CD4-positive, CD25-positive, alpha-beta regulatory T cell (primary cell): ENCODE data around the gene SPAG16. TPM values are rescaled to one million over a fixed set of nuclear protein-coding genes. Genes with fewer than 3 reads are reported as not detected.
A peak's percentile ranks its signal among the peaks of the same experiment; 100 is the strongest.

ENCODE experiments used
- ATAC-seq, 2 donors: fragments of 150-1000 bp; cut with Tn5 transposase; one replicate each; pipeline ENCODE4 v1.10.0; 2021; ENCODE audit warnings: low read depth in 2 of 2, moderate number of reproducible peaks in 2 of 2, moderate library complexity in 1 of 2
- DNase-seq, 3 donors: peaks; one replicate each; pipeline versions ENCODE4 v3.0.0 to v3.0.0-alpha.2; 2012 to 2022; ENCODE audit warnings: mixed read lengths in 1 of 3
- H3K27ac ChIP-seq: one replicate; pipeline ENCODE4 v1.7.0; 2013; ENCODE audit warnings: mild to moderate bottlenecking, low read length; ENCODE audit not compliant: insufficient read depth, poor library complexity, severe bottlenecking
- H3K27me3 ChIP-seq: one replicate; pipeline ENCODE4 v1.7.0; 2013; ENCODE audit warnings: low read length; ENCODE audit not compliant: control insufficient read depth, insufficient read depth
- H3K36me3 ChIP-seq: one replicate; pipeline ENCODE4 v1.7.0; 2013; ENCODE audit warnings: mild to moderate bottlenecking, low read length, moderate library complexity; ENCODE audit not compliant: control insufficient read depth, insufficient read depth
- H3K4me1 ChIP-seq: 2 replicates; pipeline ENCODE4 v1.7.0; 2013; ENCODE audit warnings: mild to moderate bottlenecking, low read length; ENCODE audit not compliant: insufficient read depth, control insufficient read depth, poor library complexity, severe bottlenecking
- H3K4me3 ChIP-seq: one replicate; pipeline ENCODE4 v1.7.0; 2013; ENCODE audit warnings: low read depth, mild to moderate bottlenecking, low read length, moderate library complexity
- H3K9me3 ChIP-seq, 2 experiments: 1 replicate in 1 of 2; 2 replicates in 1 of 2; pipeline ENCODE4 v1.7.0; 2013; ENCODE audit warnings: low read length in 2 of 2, mild to moderate bottlenecking in 1 of 2, moderate library complexity in 1 of 2; ENCODE audit not compliant: control insufficient read depth in 2 of 2
- H3K27ac Mint-ChIP-seq, 3 donors: one replicate each; pipeline ENCODE4 v1.8.0; 2020 to 2022; ENCODE audit warnings: mild to moderate bottlenecking in 3 of 3, mixed read lengths in 3 of 3, moderate library complexity in 2 of 3
- H3K27me3 Mint-ChIP-seq: one replicate; pipeline ENCODE4 v1.8.0; 2022; ENCODE audit warnings: mild to moderate bottlenecking, mixed read lengths
- H3K36me3 Mint-ChIP-seq: one replicate; pipeline ENCODE4 v1.8.0; 2020; ENCODE audit warnings: mixed read lengths
- H3K4me1 Mint-ChIP-seq, 4 donors: one replicate each; pipeline ENCODE4 v1.8.0; 2020 to 2022; ENCODE audit warnings: mixed read lengths in 4 of 4, mild to moderate bottlenecking in 1 of 4
- H3K4me3 Mint-ChIP-seq, 4 donors: one replicate each; pipeline ENCODE4 v1.8.0; 2020 to 2022; ENCODE audit warnings: mild to moderate bottlenecking in 4 of 4, mixed read lengths in 4 of 4, moderate library complexity in 3 of 4
- H3K9me3 Mint-ChIP-seq, 7 donors: one replicate each; pipeline ENCODE4 v1.8.0; 2020 to 2022; ENCODE audit warnings: mixed read lengths in 7 of 7, mild to moderate bottlenecking in 3 of 7, moderate library complexity in 2 of 7
- polyA plus RNA-seq, 4 donors: library from polyadenylated mRNA; unstranded; fragments of 300-500 nt; fragmentation: Illumina TruSeq; gene quantifications; one replicate each; pipeline ENCODE4 v1.2.3, GENCODE V29; 2021
- total RNA-seq: library from RNA; stranded (reverse); gene quantifications from one replicate; pipeline ENCODE4 v1.2.3, GENCODE V29; 2022

SPAG16 gene
- total and polyA plus RNA-seq, 5 donors from 2014 or later, result 7.7 to 21.1 (median 19.4) TPM

GRCh38 chr2:213411582-213412289, 127.5 kb downstream of the SPAG16 start:
- H3K36me3 Mint-ChIP-seq, result no peaks in the 10 kb centered on the region

GRCh38 chr2:213415093-213415492, 130.8 kb downstream of the SPAG16 start:
- Mint-ChIP-seq H3K4me3 (no peak overlapping the region), H3K27ac (no peak overlapping the region), H3K4me1 (peaks cover 0 to 6% (median 2%) of the 10 kb centered on the region in 4 donors), H3K36me3 (no peaks in the 10 kb centered on the region), H3K27me3 (no peaks in the 10 kb centered on the region), H3K9me3 (peaks cover 0 to 3% (median 0%) of the 10 kb centered on the region in 7 donors)
- Histone ChIP-seq H3K9me3 (no peaks in the 10 kb centered on the region), H3K27ac (no peak overlapping the region), H3K36me3 (no peaks in the 10 kb centered on the region), H3K4me3 (no peak overlapping the region), H3K4me1 (no peaks in the 10 kb centered on the region), H3K27me3 (no peaks in the 10 kb centered on the region)
- no peak for DNase-seq
- no peak for ATAC-seq

More at GRCh38 chr2:213411582-213412289, 127.5 kb downstream of the SPAG16 start:
- Histone ChIP-seq H3K4me1 (no peaks in the 10 kb centered on the region), H3K27ac (no peak overlapping the region), H3K36me3 (no peaks in the 10 kb centered on the region), H3K4me3 (no peak overlapping the region), H3K27me3 (no peaks in the 10 kb centered on the region), H3K9me3 (no peaks in the 10 kb centered on the region)
- Mint-ChIP-seq H3K9me3 (peaks cover 0 to 3% (median 0%) of the 10 kb centered on the region in 7 donors), H3K4me3 (no peak overlapping the region), H3K4me1 (peaks cover 0 to 6% (median 2%) of the 10 kb centered on the region in 4 donors), H3K27me3 (no peaks in the 10 kb centered on the region), H3K27ac (peak overlapping the region in 1 of 3 donors; percentile 31)
- no peak for ATAC-seq
- peak in 1 of 3 donors; percentile 58 for DNase-seq

DNA sequence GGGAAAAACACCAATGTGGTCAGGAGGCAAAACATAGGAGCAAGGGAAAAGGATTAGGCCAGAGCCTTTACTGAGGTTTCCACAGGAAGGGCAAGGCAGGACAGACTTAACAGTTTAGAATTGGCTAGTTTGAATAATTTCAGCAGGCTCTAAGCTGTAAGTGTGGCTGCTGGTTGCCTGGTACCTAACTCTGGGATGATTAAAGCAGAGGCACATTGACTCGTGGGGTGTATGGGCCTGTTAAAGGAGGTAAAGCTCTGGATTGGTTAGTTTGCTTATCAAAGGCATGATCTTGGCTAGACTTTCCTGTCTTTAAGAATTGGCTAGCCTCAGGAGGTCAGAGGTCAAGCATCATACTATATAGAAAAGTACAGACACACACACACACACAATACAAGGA, 132.6 kb downstream of the SPAG16 start:
- Histone ChIP-seq H3K36me3 (no peaks in the 10 kb centered on the region), H3K9me3 (no peaks in the 10 kb centered on the region), H3K27me3 (no peaks in the 10 kb centered on the region), H3K4me1 (no peaks in the 10 kb centered on the region), H3K27ac (no peak overlapping the region), H3K4me3 (no peak overlapping the region)
- Mint-ChIP-seq H3K4me1 (peaks cover 0 to 6% (median 1%) of the 10 kb centered on the region in 4 donors), H3K4me3 (no peak overlapping the region), H3K27me3 (no peaks in the 10 kb centered on the region), H3K9me3 (peaks cover 0 to 3% (median 0%) of the 10 kb centered on the region in 7 donors), H3K27ac (no peak overlapping the region), H3K36me3 (no peaks in the 10 kb centered on the region)
- ATAC-seq (no peak), DNase-seq (peak in 1 of 3 donors; percentile 1)

DNA sequence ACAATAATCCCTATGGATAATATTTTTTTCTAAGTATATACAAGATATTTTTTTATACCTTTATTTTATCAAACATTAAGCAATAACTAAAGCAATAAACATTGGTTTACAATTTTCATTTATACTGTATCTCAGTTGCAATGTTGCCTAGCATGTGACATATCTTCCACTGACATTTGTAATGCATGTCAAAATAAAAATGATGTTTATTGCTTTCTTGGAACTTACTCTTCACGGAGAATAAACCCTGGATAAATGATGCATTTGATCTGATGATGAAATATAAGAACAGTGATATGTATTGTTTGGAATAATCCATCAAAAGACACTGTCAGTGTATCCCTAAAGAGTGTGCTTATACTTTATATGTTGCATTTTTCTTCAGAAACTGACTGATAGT, 135.7 kb downstream of the SPAG16 start:
- Histone ChIP-seq H3K4me1 (no peaks in the 10 kb centered on the region), H3K9me3 (no peaks in the 10 kb centered on the region), H3K36me3 (no peaks in the 10 kb centered on the region), H3K4me3 (no peak overlapping the region), H3K27me3 (peaks cover 2% of the 10 kb centered on the region), H3K27ac (no peak overlapping the region)
- Mint-ChIP-seq H3K27ac (no peak overlapping the region), H3K4me1 (no peaks in the 10 kb centered on the region), H3K36me3 (no peaks in the 10 kb centered on the region), H3K4me3 (no peak overlapping the region), H3K27me3 (peaks cover 12% of the 10 kb centered on the region), H3K9me3 (peaks cover 0 to 3% (median 0%) of the 10 kb centered on the region in 7 donors)
- DNase-seq (no peak), ATAC-seq (no peak)

GRCh38 chr2:213420828-213421385, 136.6 kb downstream of the SPAG16 start:
- H3K4me3 ChIP-seq, result no peak overlapping the region
- Mint-ChIP-seq H3K9me3 (peaks cover 0 to 3% (median 0%) of the 10 kb centered on the region in 7 donors), H3K36me3 (no peaks in the 10 kb centered on the region), H3K27me3 (peaks cover 13% of the 10 kb centered on the region), H3K27ac (no peak overlapping the region), H3K4me1 (no peaks in the 10 kb centered on the region), H3K4me3 (no peak overlapping the region)
- no peaks in the 10 kb centered on the region for H3K9me3 ChIP-seq
- no peak overlapping the region for H3K27ac ChIP-seq
- no peaks in the 10 kb centered on the region for H3K36me3 ChIP-seq
- H3K4me1 ChIP-seq, result no peaks in the 10 kb centered on the region
- no peak for ATAC-seq
- DNase-seq, result no peak
- H3K27me3 ChIP-seq, result peaks cover 2% of the 10 kb centered on the region

- ATAC-seq (no peak), DNase-seq (no peak)
- Mint-ChIP-seq H3K4me1 (no peaks in the 10 kb centered on the region), H3K27me3 (peaks cover 13% of the 10 kb centered on the region), H3K36me3 (no peaks in the 10 kb centered on the region), H3K27ac (no peak overlapping the region), H3K9me3 (peaks cover 0 to 3% (median 0%) of the 10 kb centered on the region in 7 donors), H3K4me3 (no peak overlapping the region)
- Histone ChIP-seq H3K9me3 (no peaks in the 10 kb centered on the region), H3K36me3 (no peaks in the 10 kb centered on the region), H3K4me1 (no peaks in the 10 kb centered on the region), H3K4me3 (no peak overlapping the region), H3K27me3 (peaks cover 2% of the 10 kb centered on the region), H3K27ac (no peak overlapping the region)
Observed at GRCh38 chr2:213422211-213422610, 137.9 kb downstream of the SPAG16 start.

DNA sequence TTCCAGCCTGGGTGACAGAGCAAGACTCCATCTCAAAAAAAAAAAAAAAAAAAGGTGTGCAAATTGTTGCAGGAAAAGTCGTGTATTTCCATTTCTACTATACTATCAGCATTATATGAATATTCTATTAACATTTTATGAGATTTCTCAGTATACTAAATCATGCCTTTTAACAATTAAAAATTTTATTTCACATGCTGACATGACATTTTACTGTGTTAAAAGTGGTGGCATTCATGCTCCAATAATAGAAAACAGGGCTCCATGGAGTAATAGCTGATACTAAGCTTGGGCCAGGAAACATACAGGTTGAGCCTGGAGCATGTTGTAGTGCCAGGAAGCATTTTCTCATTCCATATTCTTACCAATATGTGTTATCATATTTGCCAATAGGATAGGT, 141.4 kb downstream of the SPAG16 start:
- Mint-ChIP-seq H3K36me3 (no peaks in the 10 kb centered on the region), H3K4me3 (no peak overlapping the region), H3K4me1 (peaks cover 0 to 5% (median 0%) of the 10 kb centered on the region in 4 donors), H3K9me3 (peaks cover 2 to 14% (median 7%) of the 10 kb centered on the region in 7 donors), H3K27ac (no peak overlapping the region), H3K27me3 (peaks cover 20% of the 10 kb centered on the region)
- Histone ChIP-seq H3K27ac (no peak overlapping the region), H3K9me3 (peaks cover 3% of the 10 kb centered on the region in 2 experiments), H3K36me3 (no peaks in the 10 kb centered on the region), H3K4me3 (no peak overlapping the region), H3K4me1 (no peaks in the 10 kb centered on the region), H3K27me3 (peaks cover 2% of the 10 kb centered on the region)
- DNase-seq, result no peak
- no peak for ATAC-seq
